ENCODE results near the gene KIF2A.

KIF2A gene

DNA sequence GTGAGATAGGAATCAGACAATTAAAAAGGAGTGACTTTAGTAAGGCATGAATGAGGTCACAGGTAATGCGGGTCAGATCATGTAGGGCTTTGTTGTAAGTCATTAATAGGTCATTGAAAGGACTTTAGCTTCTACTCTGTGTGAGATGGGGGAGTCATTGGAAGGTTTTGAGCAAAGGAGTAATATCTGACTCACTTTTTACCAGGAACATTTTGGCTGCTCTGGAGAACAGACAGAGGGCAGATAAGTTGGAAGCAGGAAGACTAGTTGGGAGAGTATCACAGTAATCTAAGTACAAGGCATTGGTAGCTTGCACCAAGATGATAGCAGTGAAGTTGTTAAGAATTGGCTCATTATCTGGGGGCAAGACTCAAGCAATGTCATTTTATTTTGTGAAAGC is 37.4 kb downstream of the KIF2A start:
- ChIA-PET CTCF (no interaction called here), POLR2A (interaction anchor here (0.9 kb wide), 1 partner anchor 38 kb away, joined by 3 read pairs; the partner anchor contains the start of gene KIF2A)
- DNase-seq (ENCODE audit: extremely low spot score) = no peak
- no peak for TF ChIP-seq SUZ12 (IDR thresholded peaks at IDR 0.05)
- no peak for TF ChIP-seq CTBP1 (IDR thresholded peaks at IDR 0.05; ENCODE audit: borderline replicate concordance)
- TF ChIP-seq LEF1 (IDR thresholded peaks at IDR 0.05; ENCODE audit: borderline replicate concordance) = no peak
- no peak for TF ChIP-seq TARDBP (IDR thresholded peaks at IDR 0.05)
- no peak for TF ChIP-seq SP1 (IDR thresholded peaks at IDR 0.05)
- no peak for TF ChIP-seq ARNT (IDR thresholded peaks at IDR 0.05)
- no peak for TF ChIP-seq ZNF384 (IDR thresholded peaks at IDR 0.05)
- no peak for TF ChIP-seq FOXA1 (IDR thresholded peaks at IDR 0.05)
- no peak for TF ChIP-seq NFRKB (IDR thresholded peaks at IDR 0.05)
- TF ChIP-seq BHLHE40 (IDR thresholded peaks at IDR 0.05; ENCODE audit: borderline replicate concordance) = no peak

DNA sequence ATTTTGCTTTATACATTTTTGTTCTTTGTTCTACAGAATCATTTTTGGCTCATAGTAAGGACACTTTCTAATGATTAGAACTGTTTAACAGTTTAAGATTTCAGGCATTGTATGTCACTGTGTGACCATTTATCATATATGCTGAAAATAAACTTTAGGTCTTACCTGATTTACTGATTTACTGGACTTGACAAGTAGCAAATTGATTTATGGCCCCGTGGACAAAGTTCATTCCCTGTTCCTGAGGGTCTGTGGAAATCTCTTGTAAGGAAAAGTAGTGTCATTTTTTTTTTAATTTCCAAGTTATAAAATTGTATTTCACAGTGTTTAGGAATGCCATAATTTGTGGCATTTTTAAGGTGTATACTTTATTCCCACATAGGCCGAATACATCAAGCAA is 40.7 kb downstream of the KIF2A start:
- DNase-seq (ENCODE audit: extremely low spot score) = no peak
- CTCF ChIA-PET = no interaction called here
- TF ChIP-seq, protein P1, sequence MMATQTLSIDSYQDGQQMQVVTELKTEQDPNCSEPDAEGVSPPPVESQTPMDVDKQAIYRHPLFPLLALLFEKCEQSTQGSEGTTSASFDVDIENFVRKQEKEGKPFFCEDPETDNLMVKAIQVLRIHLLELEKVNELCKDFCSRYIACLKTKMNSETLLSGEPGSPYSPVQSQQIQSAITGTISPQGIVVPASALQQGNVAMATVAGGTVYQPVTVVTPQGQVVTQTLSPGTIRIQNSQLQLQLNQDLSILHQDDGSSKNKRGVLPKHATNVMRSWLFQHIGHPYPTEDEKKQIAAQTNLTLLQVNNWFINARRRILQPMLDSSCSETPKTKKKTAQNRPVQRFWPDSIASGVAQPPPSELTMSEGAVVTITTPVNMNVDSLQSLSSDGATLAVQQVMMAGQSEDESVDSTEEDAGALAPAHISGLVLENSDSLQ (IDR thresholded peaks at IDR 0.05) = peak; percentile 60; the same call in 1 of the 2 replicates
- no peak for TF ChIP-seq NFRKB (IDR thresholded peaks at IDR 0.05)
- POLR2A ChIA-PET = no interaction called here

DNA sequence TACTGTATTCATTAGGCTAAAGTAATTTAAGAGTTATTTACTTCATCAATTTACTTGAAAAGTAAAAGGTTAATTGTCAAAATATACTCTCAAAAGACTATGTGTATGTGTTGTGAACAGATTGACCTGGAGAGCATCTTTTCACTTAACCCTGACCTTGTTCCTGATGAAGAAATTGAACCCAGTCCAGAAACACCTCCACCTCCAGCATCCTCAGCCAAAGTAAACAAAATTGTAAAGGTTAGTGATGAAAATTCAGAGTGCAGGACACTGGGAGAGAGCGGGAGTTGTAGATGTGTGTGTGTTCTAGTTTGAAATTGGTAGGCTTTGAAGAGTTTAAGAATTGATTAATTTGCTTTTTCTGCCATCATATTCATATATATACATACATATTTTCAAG is 41.9 kb downstream of the KIF2A start:
- TF ChIP-seq, protein P1 (IDR thresholded peaks at IDR 0.05) = no peak
- TF ChIP-seq ARNT (IDR thresholded peaks at IDR 0.05) (no peak), SP1 (IDR thresholded peaks at IDR 0.05) (no peak), HDGF (IDR thresholded peaks at IDR 0.05; ENCODE audit: borderline replicate concordance) (no peak), BHLHE40 (IDR thresholded peaks at IDR 0.05; ENCODE audit: borderline replicate concordance) (no peak), TARDBP (IDR thresholded peaks at IDR 0.05) (no peak), NFRKB (IDR thresholded peaks at IDR 0.05) (no peak), ZNF384 (IDR thresholded peaks at IDR 0.05) (no peak)
- ChIA-PET POLR2A (no interaction called here), CTCF (no interaction called here)
- no peak for DNase-seq (ENCODE audit: extremely low spot score)

DNA sequence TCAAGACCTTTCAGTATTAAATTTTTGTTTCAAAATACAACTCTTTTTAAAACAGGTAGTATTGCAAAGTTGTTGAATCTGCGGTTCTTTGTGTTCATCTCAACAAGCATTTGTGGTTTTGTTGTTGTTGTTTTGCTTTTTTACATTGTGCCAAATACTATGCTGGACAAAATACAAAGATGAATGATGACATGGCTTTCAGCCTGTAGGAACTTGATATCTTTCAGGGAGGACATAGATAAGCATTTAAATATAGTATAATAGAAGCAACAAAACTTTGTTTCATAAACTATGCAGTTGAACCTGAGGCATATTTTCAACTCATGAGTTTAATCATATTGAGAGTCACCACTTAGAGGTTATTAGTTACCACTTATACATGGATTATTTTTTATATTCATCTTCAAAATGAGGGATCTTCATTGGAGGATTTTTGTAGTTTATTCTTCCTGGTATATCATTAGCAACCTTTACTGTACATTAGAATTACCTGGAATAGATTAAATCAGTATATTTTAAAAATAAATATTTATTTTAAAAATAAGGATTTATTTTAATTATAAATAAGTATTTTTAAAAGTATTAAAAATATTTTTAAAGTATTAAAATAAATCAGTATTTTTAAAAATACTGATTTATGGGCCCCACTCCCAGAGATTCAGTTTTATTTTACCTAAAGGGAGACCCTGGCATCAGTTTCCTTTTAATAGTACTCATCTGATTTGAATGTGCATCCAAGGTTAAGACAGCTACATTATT is 42.9 kb downstream of the KIF2A start:
- TF ChIP-seq SP1 (IDR thresholded peaks at IDR 0.05) (no peak), HDGF (IDR thresholded peaks at IDR 0.05; ENCODE audit: borderline replicate concordance) (no peak), CTBP1 (IDR thresholded peaks at IDR 0.05; ENCODE audit: borderline replicate concordance) (no peak), SUZ12 (IDR thresholded peaks at IDR 0.05) (no peak), BHLHE40 (IDR thresholded peaks at IDR 0.05; ENCODE audit: borderline replicate concordance) (no peak), LEF1 (IDR thresholded peaks at IDR 0.05; ENCODE audit: borderline replicate concordance) (no peak), NFRKB (IDR thresholded peaks at IDR 0.05) (no peak), FOXA1 (IDR thresholded peaks at IDR 0.05) (no peak), ARNT (IDR thresholded peaks at IDR 0.05) (no peak), FOXK2 (IDR thresholded peaks at IDR 0.05) (no peak), FOXM1 (IDR thresholded peaks at IDR 0.05; ENCODE audit: borderline replicate concordance) (no peak), ELF4 (IDR thresholded peaks at IDR 0.05) (no peak), L3MBTL2 (conservative IDR thresholded peaks at IDR 0.05) (no peak), TARDBP (IDR thresholded peaks at IDR 0.05) (no peak), ZNF384 (IDR thresholded peaks at IDR 0.05) (no peak)
- TF ChIP-seq, protein P1 (IDR thresholded peaks at IDR 0.05) = no peak
- DNase-seq (ENCODE audit: extremely low spot score) = no peak
- ChIA-PET POLR2A (no interaction called here), CTCF (no interaction called here)

DNA sequence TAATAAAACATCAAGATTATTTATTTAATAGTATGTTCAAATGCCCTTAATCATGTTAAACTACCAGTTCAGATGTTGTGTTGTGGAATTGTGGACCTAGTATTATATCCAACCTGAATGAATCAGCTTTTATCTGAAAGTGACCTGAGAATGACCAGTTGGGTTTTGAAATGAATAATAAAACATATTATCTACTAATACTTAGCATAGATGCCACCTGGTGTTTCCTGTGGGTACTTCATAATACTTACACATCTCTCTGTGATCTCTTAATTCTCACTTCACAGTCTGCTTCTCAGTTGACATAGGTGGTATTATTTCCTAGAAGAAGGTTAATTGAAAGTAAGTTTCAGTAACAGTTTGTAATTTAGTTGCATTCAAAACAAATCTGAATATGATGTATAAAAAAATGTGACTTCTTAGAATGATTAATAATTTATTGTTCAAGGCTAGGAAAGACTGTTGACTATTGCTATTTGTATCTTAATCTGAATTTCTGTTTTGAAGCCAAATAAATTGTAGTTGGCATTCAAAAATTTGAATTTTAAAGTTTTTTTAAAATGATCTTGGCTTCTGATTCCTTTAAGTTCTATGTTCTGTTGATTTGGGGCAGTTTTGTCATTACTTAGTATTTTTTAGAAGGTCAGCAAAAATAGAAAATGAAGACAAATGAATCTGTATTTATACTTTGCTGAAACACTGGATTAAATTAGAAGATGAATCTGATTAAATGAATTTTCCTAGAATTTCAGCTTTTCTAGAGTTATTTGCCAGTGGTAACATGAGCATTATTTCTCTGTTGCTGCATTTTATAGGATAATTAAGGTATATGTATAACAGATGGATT is 48.2 kb downstream of the KIF2A start:
- TF ChIP-seq, protein P1 (IDR thresholded peaks at IDR 0.05) = no peak
- POLR2A ChIA-PET = no interaction called here
- CTCF ChIA-PET = interaction anchor here (0.6 kb wide), 1 partner anchor 12 kb away, joined by 3 read pairs; no protein-coding TSS in a partner anchor
- DNase-seq (ENCODE audit: extremely low spot score) = peak; percentile 24

DNA sequence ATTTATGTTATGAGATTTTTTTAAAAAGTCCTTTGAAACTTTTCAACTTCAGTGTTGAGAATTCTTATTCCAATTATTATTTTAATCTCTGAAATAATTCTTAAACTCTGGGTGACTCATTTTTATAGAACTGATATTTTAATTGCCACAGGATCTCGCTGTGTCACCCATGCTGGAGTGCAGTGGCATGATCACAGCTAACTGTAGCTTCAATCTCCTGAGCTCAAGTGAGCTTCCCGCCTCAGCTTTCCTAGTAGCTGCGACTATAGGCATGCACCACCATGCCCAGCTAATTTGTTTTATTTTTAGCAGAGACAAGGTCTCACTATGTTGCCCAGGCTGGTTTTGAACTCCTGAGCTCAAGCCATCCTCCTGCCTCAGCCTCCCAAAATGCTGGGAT is 56.7 kb downstream of the KIF2A start:
- ChIA-PET POLR2A (no interaction called here), CTCF (no interaction called here)
- DNase-seq (ENCODE audit: extremely low spot score) = no peak
- TF ChIP-seq ARNT (IDR thresholded peaks at IDR 0.05) (no peak), LEF1 (IDR thresholded peaks at IDR 0.05; ENCODE audit: borderline replicate concordance) (no peak), FOXA1 (IDR thresholded peaks at IDR 0.05) (no peak), CTBP1 (IDR thresholded peaks at IDR 0.05; ENCODE audit: borderline replicate concordance) (no peak), SP1 (IDR thresholded peaks at IDR 0.05) (no peak), SUZ12 (IDR thresholded peaks at IDR 0.05) (no peak), ZNF384 (IDR thresholded peaks at IDR 0.05) (no peak), L3MBTL2 (conservative IDR thresholded peaks at IDR 0.05) (no peak)
